SH-SY5Y (cell line): Measurements from ENCODE around the gene CALR.
A peak's percentile ranks its signal among the peaks of the same experiment; 100 is the strongest.

Experiments used
- GATA2 ChIP-seq: IDR thresholded peaks from 2 replicates; pipeline ENCODE4 v1.6.1; 2011; ENCODE audit warnings: mild to moderate bottlenecking, low read depth, low read length
- GATA3 ChIP-seq: IDR thresholded peaks from 2 replicates; pipeline ENCODE4 v1.6.1; 2011; ENCODE audit warnings: low read depth, mild to moderate bottlenecking, low read length, moderate library complexity

CALR gene

DNA sequence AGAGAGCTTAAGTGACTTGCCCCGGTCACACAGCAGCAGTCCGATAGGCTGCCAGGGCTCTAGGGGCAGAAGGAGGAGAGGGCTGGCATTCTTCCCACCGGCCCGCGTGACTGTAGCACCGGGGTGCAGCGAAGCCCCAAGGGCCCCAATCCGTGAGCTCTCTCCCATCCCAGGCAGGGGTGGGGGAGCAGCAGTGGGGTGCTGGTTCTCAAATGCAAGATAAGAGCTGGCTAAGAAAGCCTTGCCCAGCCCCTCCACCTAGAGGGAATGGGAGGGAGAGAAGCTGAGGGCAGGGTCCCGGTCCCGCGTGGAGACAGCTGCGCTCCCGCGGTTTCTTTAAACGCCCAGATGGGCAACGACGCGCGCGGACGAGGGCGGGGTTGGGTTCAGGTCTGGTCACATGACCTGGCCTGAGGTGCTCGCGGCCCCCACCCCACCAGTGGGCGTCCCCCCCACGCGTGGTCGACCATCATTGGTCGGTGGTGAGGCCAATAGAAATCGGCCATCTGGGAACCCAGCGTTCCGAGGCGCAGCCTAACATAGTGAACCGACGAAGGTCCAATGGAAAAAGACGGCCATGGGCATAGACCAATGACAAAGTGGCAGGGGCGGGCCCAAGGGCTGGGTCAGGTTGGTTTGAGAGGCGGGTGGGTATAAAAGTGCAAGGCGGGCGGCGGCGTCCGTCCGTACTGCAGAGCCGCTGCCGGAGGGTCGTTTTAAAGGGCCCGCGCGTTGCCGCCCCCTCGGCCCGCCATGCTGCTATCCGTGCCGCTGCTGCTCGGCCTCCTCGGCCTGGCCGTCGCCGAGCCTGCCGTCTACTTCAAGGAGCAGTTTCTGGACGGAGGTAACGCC lies at the start of gene CALR:
TSS of gene CALR (plus strand) at position 683 of the 852 bp plus-strand sequence. CDS start at position 754, 71 bp downstream.
- TF ChIP-seq GATA2 = no peak
- no peak for TF ChIP-seq GATA3

- TF ChIP-seq GATA2 (0 out of 2 replicates have a peak, but pooled peaks have one; percentile 15), GATA3 (no peak)
These were observed 47.4 kb upstream of the CALR start, which contains the start of gene GCDH for GRCh38 chr19:12890787-12891552. Gene GCDH, plus strand, starts transcription at chr19:12891160. Its CDS starts 145 bp downstream, at chr19:12891305.

GRCh38 chr19:12891553-12892021 lies 46.8 kb upstream of the CALR start:
- TF ChIP-seq GATA3 = no peak

GRCh38 chr19:12893582-12893981 lies 44.8 kb upstream of the CALR start:
- no peak for TF ChIP-seq GATA2
- TF ChIP-seq GATA3 = no peak

DNA sequence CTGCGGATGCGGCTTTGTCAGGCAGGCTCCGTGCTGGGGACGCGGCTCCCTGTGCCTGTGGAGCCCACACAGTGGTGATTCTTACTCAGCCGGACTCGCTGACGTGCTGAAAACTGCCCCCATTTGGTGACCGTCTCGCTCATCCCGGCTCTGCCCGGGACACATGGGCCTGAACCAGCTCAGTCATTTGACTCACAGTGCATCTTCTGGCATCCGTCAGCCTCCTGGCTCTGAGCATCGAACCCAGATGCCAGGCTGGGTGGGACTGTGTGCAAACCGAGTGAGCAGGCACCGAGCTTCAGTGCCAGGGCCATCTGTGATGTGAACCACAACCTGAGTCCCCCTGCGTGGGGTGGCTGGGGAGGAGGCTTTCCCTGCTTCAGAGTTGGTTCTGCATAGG lies 41.9 kb upstream of the CALR start:
- TF ChIP-seq GATA2 (no peak), GATA3 (no peak)

- TF ChIP-seq GATA3 (no peak), GATA2 (no peak)
These were observed 38.4 kb upstream of the CALR start for GRCh38 chr19:12899891-12900518.

DNA sequence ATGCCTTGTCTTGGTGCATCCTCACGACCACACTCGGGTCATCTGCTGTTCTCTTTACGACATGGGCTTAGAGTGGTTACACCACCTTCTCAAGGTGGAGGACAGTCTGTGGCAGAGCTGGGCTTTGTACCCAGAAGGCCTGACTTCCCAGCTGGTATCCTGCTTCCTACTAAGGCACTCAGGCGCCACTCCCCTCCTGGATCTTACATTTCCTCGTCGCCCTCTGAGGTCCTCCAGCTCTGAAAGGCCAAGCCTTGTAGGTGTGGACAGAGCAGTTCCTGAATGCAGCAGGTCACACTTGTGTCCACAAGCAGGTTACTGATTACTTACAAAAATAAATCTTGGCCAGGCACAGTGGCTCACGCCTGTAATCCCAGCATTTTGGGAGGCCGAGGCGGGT lies 31.2 kb upstream of the CALR start:
- no peak for TF ChIP-seq GATA3
- TF ChIP-seq GATA2 = no peak

DNA sequence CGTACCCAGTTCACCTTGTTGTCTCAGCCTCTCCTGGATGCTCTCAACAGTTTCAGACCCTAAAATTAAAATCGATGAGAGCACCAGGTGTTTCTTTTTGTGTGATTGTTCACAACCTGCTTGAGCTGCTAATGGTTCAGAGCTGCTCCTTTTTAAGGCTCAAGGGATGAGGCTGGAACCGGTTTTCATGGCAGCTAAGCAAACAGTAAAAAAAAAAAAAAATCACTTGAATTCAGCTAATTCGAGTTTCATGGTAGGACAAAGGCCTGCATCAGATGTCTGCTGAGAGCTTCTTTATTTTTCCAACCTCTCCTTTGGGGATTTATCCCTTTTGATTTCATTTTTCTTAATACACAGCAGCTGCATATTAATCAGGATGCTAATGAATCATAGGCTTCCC lies 25.8 kb upstream of the CALR start:
- TF ChIP-seq GATA2 (no peak), GATA3 (no peak)

GRCh38 chr19:12913011-12913561 lies 25.3 kb upstream of the CALR start:
- TF ChIP-seq GATA2 = no peak
- TF ChIP-seq GATA3 = no peak

- TF ChIP-seq GATA2 = no peak
- TF ChIP-seq GATA3 = no peak
These were observed 24.3 kb upstream of the CALR start for GRCh38 chr19:12913851-12914690.

DNA sequence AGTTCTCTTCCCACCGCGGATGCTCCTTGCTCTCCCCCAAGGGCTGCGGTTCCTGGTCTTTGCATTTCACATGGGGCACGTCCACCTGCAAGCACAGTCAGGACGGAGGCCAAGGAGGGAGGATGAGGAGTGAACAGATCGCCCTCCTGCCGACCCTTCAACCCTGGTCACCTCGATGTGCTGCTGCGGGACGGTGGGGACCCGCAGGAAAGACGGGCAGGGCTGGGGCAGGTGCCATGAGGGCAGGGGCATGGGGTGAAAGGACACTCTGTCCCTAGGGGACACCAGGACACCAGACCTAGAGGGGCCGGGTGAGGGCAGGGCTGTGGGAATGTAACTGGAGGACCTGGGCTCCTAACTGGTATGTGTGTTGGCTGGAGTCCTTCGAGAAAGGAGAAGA lies 20.2 kb upstream of the CALR start:
- TF ChIP-seq GATA2 (no peak), GATA3 (no peak)

- TF ChIP-seq GATA3 (no peak), GATA2 (no peak)
These were observed 17.4 kb upstream of the CALR start for GRCh38 chr19:12921047-12921446.

DNA sequence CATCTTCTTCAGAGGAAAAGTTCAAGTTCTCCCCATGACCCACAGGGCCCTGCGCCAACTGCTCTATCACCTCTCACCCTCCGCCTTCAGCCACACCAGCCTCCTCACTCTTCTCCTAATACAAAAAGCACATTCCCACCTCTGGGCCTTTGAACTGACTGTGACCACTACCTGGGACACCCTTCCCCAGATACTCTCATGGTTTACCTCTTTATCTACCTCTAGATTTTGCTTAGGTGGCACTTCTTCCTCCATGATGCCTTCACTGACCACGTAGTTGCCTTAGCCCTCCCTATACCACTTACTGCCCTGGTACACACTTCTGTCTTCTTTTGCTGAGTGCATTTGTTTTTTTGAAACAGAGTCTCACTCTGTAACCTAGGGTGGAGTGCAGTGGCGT lies 15.4 kb upstream of the CALR start:
- TF ChIP-seq GATA2 (no peak), GATA3 (no peak)
